SK-MEL-5 (cell line): ENCODE results near the gene CDH4. TPM values are rescaled to one million over a fixed set of nuclear protein-coding genes. Genes with fewer than 3 reads are reported as not detected.

Experiments used
- DNase-seq: peaks from one replicate; pipeline ENCODE4 v3.0.0-alpha.2; 2016; ENCODE audit warnings: low read depth, low spot score
- in situ Hi-C: cut with HindIII; loops from 2 replicates; pipeline ENCODE4 v1.10.0; 2016; ENCODE audit warnings: low sequenced_read_pairs, high pct_unique_total_duplicates, low pct_unique_long_range_greater_than_20kb
- total RNA-seq: library from RNA; depleted of rRNA; stranded (reverse); fragments of >200 nt; shearing (Covaris generic); gene quantifications from 2 replicates; pipeline ENCODE4 v1.2.3, GENCODE V29; 2014

Gene CDH4
- total RNA-seq, 1 experiment from 2014 or later = not detected

- in situ Hi-C loops = no loop called here
- DNase-seq = no peak
Measured at GRCh38 chr20:61544910-61545889, 293.1 kb downstream of the CDH4 start.

DNA sequence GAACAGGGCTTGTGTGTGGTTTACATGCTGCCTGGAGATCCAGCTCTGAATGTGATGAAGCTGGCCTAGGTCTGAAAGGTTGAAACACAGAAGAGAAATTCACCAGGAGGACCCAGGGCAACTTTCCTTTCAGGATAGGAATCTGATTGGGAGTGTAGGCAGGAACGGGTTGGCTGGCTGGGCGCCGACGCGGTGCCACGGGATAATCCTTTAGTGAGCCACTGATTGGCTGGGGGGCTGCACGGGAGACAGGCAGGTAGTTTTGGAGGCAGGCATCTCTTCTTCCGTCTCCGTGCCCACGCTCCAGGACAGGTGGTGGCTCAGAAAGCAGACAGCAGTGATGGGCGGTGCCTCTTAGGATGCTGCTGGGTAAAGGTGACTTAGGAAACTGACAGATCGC is 294.6 kb downstream of the CDH4 start:
- in situ Hi-C loops = no loop called here
- no peak for DNase-seq

DNA sequence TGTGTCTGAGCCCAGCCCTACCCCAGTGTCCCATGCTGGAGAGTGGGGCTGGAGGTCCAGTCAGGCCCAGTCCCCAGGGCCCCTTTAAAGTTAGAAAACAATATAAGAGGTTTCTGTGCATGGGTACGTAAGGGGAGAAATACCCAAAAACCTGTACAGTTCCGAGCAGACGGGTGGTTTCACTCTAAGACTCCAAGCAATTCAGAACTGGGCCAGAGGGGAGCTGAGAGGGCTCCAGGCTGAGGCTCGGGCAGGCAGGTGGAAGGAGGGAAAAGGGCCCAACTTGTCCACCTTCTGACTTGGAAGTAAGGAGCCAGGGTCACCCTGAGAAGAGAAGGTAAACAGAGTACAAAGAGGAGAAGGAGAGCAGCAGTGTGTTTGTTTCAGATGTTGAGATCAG is 296.0 kb downstream of the CDH4 start:
- in situ Hi-C loops = no loop called here
- no peak for DNase-seq

DNA sequence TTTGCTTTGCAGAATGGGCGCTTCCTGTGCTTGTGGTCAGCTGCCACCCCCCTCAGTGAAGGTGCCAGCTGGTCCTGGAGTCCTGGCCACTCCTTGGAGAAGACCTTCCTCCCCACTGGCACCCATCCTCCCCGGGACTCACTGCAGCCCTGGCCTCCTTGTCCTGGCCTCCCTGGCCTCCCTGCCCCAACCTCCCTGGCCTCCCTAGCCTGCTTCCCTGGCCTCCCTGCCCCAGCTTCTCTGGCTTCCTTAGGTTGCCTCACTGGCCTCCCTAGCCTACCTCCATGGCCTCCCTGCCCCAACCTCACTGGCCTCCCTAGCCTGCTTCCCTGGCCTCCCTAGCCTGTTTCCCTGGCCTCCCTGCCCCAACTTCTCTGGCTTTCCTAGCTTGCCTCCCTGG is 297.8 kb downstream of the CDH4 start:
- in situ Hi-C loops = no loop called here

GRCh38 chr20:61551401-61551800 is 299.3 kb downstream of the CDH4 start:
- in situ Hi-C loops = no loop called here
- DNase-seq = no peak

More for the DNA sequence above, 297.8 kb downstream of the CDH4 start:
- no peak for DNase-seq

DNA sequence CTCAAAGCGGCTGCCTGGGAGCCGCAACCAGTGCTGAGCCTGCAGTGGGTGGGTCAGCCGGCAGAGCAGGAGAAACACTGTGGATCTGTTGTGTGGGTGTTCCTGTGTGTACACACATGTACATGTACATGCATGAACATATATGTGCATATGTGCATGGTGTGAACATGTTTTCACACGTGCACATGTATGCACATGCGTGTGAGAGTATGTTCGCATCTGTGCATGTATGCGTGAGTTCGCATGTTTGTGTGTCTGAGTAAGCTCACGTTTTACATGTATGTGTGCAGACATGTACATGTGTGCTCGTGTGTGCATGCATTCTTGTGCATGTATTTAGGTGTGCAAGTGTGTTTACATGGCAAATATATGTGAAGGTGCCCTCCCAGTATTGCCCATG is 302.6 kb downstream of the CDH4 start:
- in situ Hi-C loops = no loop called here
- no peak for DNase-seq

DNA sequence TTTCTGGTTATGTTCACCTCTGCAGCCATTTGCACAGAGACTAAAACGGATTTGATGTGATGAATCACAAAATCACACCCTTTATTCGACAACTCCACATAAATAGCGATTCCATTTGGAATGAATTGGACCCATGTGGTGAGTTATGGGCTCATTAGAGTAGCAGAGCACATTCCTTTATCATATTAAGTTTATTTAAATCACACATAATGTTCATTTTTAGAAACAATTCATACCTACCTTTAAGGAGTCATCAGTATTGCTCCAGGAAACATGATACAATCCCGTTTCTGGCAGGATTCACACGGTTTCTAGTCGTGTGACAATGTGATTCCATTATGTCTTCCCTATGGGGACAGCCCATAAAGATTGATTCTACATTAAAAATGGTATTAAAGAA is 303.5 kb downstream of the CDH4 start:
- in situ Hi-C loops = no loop called here
- no peak for DNase-seq

GRCh38 chr20:61556111-61556510 is 304.1 kb downstream of the CDH4 start:
- DNase-seq = no peak
- in situ Hi-C loops = no loop called here

GRCh38 chr20:61556673-61557072 is 304.6 kb downstream of the CDH4 start:
- in situ Hi-C loops = no loop called here
- DNase-seq = no peak

DNA sequence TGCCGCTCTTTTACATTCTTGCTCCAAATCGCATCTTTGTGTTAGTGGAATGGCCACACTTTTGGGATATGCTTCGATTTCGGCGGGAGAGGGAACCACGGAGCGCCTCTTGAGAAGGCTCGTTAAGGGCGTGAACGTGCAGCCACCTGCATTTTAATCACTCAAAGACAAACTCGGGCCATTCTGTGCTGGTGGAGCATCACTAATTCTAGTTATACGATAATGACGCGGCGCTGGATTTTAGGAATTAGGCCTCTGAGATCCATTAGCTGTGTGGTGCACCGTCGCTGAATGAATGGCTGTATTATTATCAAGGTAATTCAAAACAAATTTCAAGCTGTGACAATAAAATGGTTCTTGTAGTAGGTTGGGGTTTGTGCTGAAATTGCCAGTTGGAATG is 305.6 kb downstream of the CDH4 start:
- in situ Hi-C loops = no loop called here
- no peak for DNase-seq

- in situ Hi-C loops = no loop called here
Measured at GRCh38 chr20:61558726-61559125, 306.7 kb downstream of the CDH4 start.

GRCh38 chr20:61559706-61560315 is 307.8 kb downstream of the CDH4 start:
- in situ Hi-C loops = no loop called here
- DNase-seq = no peak

More at GRCh38 chr20:61558726-61559125, 306.7 kb downstream of the CDH4 start:
- no peak for DNase-seq

- in situ Hi-C loops = no loop called here
- peak; percentile 34 for DNase-seq
Measured at GRCh38 chr20:61560361-61560853, 308.3 kb downstream of the CDH4 start.

DNA sequence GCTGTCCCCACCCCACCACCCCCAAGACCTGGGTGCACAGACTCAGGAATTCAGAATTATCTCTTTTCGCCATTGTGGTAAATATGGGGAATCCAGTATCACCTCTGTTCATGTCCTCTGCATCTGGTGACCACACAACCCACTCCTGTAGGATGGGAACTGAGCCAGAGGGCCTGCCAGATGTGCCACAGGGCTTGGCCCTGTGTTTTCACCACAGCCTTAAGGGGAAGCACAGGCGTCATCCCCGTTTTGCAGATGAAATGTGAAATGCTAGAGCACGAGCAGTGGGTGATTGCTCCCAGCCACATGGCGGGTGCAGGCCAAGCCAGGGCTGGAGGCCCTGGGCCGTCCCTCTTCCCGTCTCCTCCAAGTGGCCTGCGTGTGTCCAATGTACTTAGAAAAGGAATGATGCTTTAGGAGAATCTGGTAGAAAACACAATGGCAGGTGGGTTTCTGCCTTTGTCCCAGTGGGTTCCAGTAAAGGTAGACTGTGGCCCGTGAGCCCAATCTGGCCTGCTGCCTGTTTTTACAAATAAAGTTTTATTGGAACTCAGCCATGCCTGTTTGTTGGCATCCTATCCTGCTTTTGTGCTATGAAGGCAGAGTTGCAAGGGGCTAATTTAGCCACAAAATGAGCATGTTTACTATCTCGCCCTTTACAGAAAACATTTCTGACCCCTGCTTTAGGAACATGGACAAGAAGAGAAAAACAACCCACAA is 309.2 kb downstream of the CDH4 start:
- DNase-seq = no peak
- in situ Hi-C loops = no loop called here

- in situ Hi-C loops = no loop called here
- no peak for DNase-seq
Measured at GRCh38 chr20:61562491-61562890, 310.4 kb downstream of the CDH4 start.

GRCh38 chr20:61562897-61563504 is 310.9 kb downstream of the CDH4 start:
- in situ Hi-C loops = no loop called here
- no peak for DNase-seq

GRCh38 chr20:61564628-61565027 is 312.6 kb downstream of the CDH4 start:
- in situ Hi-C loops = no loop called here
- no peak for DNase-seq

DNA sequence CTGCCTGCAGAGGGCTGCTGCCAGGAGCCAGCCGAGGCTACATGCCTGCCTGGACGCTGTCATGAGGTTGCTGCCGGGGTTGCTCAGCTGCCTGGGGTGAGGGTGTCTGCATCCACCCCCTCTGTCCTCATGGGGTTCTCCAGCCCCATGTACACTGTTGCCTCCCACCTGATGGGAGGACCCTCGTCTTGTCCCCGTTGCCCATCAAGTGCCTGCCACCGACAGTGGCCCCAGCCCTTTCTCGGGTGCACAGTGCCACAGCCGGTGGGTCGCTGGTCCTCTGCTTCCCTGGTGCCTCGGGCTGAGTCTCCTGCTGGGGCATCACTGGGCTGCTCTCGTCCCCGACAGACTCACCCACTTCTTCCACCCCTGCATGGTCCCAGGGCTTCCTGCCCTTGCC is 313.7 kb downstream of the CDH4 start:
- in situ Hi-C loops = no loop called here
- no peak for DNase-seq
